Measurements from ENCODE around the gene BTBD17.

GRCh38 chr17:74334393-74335039 is 27.2 kb downstream of the BTBD17 start:
- TF ChIP-seq CTCF (IDR thresholded peaks at IDR 0.05) (no peak), POLR2A (IDR thresholded peaks at IDR 0.05) (no peak), EP300 (IDR thresholded peaks at IDR 0.05) (no peak)
